ENCODE data around the gene C1orf159. TPM values are rescaled to one million over a fixed set of nuclear protein-coding genes. Genes with fewer than 3 reads are reported as not detected.
"Not testable (repeated sequence)": the region's sequence is repeated elsewhere in the genome, so short reads cannot be mapped to it uniquely, and the experiment has no call there.

C1orf159 gene
- total RNA-seq, 1 donor from 2014 or later = 31.8 TPM

DNA sequence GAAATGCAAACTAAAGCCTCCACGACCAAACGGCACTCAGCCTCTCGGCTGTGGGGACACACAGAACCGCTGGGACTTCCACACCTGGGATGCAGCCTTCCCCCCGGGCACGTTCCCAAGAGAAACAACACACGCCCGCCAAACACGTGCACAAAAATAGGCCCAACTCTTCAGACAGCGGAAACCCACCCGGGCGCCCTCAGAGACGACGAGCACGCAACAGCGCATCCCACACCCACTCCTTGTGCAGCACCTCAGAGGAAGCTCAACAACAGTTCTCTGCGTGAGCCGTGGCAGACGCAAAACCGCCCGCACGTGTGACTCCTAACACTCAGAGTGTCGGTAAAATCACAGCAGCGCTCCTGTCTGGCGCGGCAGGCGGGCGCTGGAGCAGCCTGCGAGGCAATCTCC is 5.3 kb downstream of the C1orf159 start:
- H3K27ac Mint-ChIP-seq = no peak overlapping the region
- H3K9me3 Mint-ChIP-seq = peaks cover 14% of the 10 kb centered on the region
- peak in 1 of 2 experiments; percentile 19 for DNase-seq (ENCODE audit: low spot score in 2 of 2, unreplicated experiment in 2 of 2)
- no peak for TF ChIP-seq CTCF (IDR thresholded peaks at IDR 0.05; ENCODE audit: unreplicated experiment)
- no peaks in the 10 kb centered on the region for H3K27me3 Mint-ChIP-seq (ENCODE audit: low read depth)
- H3K4me1 Mint-ChIP-seq = peaks cover 9% of the 10 kb centered on the region
- peaks cover 30% of the 10 kb centered on the region for H3K36me3 Mint-ChIP-seq
- H3K4me3 Mint-ChIP-seq = no peak overlapping the region

DNA sequence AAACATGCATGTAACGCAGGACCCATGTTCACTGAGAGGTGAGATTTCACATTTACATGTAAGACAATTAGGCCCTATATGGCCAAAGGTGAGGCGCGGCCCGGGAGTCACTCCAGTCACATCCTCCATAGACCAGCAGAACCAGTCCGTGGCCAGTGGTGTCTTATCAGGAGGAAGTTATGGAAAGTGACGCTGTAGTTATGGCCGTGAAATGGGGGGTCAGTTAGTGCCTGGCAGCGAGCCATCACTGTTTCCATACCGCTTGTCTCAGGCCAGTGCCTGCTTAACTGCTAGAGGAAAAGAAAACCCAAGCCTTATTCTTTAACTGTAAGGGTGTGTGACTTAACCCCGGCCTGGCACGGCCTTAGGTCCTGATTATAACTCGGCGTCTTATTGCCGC is 6.1 kb downstream of the C1orf159 start:
- Mint-ChIP-seq H3K27ac (no peak overlapping the region), H3K4me1 (peaks cover 5% of the 10 kb centered on the region), H3K36me3 (peaks cover 30% of the 10 kb centered on the region), H3K4me3 (no peak overlapping the region), H3K27me3 (ENCODE audit: low read depth) (no peaks in the 10 kb centered on the region), H3K9me3 (peaks cover 14% of the 10 kb centered on the region)
- DNase-seq (ENCODE audit: low spot score in 2 of 2, unreplicated experiment in 2 of 2) = no peak
- no peak for TF ChIP-seq CTCF (IDR thresholded peaks at IDR 0.05; ENCODE audit: unreplicated experiment)

DNA sequence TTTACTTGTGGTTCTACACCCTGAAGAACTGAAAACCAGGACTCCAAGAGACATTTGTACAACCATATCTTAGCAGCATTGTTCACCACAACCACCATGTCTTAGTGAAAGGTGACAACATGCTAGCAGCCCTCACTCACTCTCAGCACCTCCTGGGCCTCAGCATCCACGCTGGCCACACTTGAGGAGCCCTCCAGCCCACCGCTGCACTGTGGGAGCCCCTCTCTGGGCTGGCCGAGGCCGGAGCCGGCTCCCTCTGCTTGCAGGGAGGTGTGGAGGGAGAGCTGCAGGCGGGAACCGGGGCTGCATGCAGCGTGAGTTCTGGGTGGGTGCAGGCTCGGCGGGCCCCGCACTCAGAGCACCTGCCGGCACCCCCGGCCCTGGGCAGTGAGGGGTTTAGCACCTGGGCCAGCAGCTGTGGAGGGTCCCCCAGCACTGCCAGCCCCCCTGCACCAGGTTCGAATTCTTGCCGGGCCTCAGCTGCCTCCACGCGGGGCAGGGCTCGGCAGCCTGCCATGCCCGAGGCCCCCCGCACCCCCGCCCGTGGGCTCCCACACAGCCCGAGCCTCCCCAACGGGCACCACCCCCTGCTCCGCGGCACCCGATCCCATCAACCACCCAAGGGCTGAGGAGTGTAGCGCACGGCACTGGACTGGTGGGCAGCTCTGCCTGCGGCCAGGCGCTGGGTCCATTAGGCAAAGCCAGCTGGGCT is 9.2 kb downstream of the C1orf159 start:
- Mint-ChIP-seq H3K27ac (no peak overlapping the region), H3K36me3 (peaks cover 17% of the 10 kb centered on the region), H3K4me3 (no peak overlapping the region), H3K4me1 (no peaks in the 10 kb centered on the region), H3K9me3 (peaks cover 8% of the 10 kb centered on the region), H3K27me3 (ENCODE audit: low read depth) (no peaks in the 10 kb centered on the region)
- no peak for TF ChIP-seq CTCF (IDR thresholded peaks at IDR 0.05; ENCODE audit: unreplicated experiment)
- peak in 1 of 2 experiments; percentile 14 for DNase-seq (ENCODE audit: low spot score in 2 of 2, unreplicated experiment in 2 of 2)

DNA sequence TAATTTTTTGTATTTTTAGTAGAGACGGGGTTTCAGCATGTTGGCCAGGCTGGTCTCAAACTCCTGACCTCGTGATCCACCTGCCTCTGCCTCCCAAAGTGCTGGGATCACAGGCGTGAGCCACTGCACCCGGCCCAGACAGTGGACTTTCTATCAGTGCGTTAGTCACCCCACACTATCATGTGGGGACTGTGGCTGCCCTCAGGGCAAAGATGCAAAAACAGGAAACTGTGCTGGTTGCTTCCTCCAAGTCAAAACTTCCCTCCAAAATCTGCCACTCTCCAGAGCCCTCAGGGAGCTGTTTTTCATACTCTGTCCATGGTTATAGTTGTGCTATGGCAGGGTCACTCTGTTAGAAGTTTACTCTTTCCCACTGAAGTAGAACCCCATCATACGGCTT is 11.7 kb downstream of the C1orf159 start:
- not testable (repeated sequence) for H3K27me3 Mint-ChIP-seq (ENCODE audit: low read depth); H3K27ac Mint-ChIP-seq; DNase-seq (ENCODE audit: low spot score in 2 of 2, unreplicated experiment in 2 of 2); H3K4me3 Mint-ChIP-seq; H3K4me1 Mint-ChIP-seq
- H3K9me3 Mint-ChIP-seq = peaks cover 23% of the 10 kb centered on the region
- peaks cover 28% of the 10 kb centered on the region for H3K36me3 Mint-ChIP-seq

DNA sequence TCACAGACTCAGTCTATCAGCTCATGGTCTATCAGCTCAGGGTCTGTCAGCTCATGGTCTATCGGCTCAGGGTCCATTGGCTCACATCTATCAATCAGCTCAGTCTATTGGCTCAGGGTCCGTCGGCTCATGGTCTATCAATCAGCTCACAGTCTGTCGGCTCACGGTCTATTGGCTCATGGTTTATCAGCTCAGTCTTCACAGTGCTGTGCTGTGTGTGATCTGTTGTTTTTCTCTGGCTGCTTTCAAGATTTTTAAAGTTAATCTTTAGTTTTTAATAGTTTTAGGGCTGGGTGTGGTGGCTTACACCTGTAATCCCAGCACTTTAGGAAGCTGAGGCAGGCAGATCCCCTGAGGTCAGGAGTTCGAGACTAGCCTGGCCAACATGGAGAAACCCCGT is 14.4 kb downstream of the C1orf159 start:
- Mint-ChIP-seq H3K4me1 (no peaks in the 10 kb centered on the region), H3K9me3 (peaks cover 29% of the 10 kb centered on the region), H3K36me3 (peaks cover 24% of the 10 kb centered on the region), H3K27ac (no peak overlapping the region), H3K4me3 (no peak overlapping the region), H3K27me3 (ENCODE audit: low read depth) (no peaks in the 10 kb centered on the region)
- no peak for TF ChIP-seq CTCF (IDR thresholded peaks at IDR 0.05; ENCODE audit: unreplicated experiment)
- peak in 1 of 2 experiments; percentile 5 for DNase-seq (ENCODE audit: low spot score in 2 of 2, unreplicated experiment in 2 of 2)

DNA sequence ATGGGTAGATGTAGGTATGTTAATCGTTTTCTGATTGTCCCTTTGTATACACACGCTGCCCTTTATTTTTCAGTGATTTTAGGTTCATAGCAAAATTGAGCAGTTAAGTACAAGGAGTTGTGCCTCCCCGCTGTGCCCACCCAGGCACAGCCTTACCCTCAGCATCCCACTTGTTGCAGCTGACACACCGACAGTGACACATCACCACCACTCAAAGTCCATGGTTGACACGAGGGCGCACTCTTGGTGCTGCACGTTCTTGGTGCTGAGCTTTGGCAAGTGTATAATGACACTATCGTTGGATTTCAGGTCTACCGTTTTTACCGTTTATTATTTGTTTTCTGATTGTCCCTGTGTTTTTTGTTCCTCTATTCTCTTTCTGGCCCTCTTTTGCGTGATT is 15.6 kb downstream of the C1orf159 start:
- Mint-ChIP-seq H3K9me3 (peaks cover 28% of the 10 kb centered on the region), H3K27ac (no peak overlapping the region), H3K4me1 (no peaks in the 10 kb centered on the region), H3K27me3 (ENCODE audit: low read depth) (no peaks in the 10 kb centered on the region), H3K4me3 (no peak overlapping the region), H3K36me3 (peaks cover 20% of the 10 kb centered on the region)
- DNase-seq (ENCODE audit: low spot score in 2 of 2, unreplicated experiment in 2 of 2) = peak in 1 of 2 experiments; percentile 6
- no peak for TF ChIP-seq CTCF (IDR thresholded peaks at IDR 0.05; ENCODE audit: unreplicated experiment)
